ENCODE measurements around the gene GEMIN4. TPM values are rescaled to one million over a fixed set of nuclear protein-coding genes. Genes with fewer than 3 reads are reported as not detected.
"Not testable (repeated sequence)": the region's sequence is repeated elsewhere in the genome, so short reads cannot be mapped to it uniquely, and the experiment has no call there.

Gene GEMIN4
- total RNA-seq, 1 donor from 2014 or later: 19.2 TPM

GRCh38 chr17:704111-704864 is 47.8 kb downstream of the GEMIN4 start:
- no peak for DNase-seq (ENCODE audit: low spot score)

- no peak for DNase-seq (ENCODE audit: low spot score)
Measured at GRCh38 chr17:703081-703875, 48.8 kb downstream of the GEMIN4 start.

DNA sequence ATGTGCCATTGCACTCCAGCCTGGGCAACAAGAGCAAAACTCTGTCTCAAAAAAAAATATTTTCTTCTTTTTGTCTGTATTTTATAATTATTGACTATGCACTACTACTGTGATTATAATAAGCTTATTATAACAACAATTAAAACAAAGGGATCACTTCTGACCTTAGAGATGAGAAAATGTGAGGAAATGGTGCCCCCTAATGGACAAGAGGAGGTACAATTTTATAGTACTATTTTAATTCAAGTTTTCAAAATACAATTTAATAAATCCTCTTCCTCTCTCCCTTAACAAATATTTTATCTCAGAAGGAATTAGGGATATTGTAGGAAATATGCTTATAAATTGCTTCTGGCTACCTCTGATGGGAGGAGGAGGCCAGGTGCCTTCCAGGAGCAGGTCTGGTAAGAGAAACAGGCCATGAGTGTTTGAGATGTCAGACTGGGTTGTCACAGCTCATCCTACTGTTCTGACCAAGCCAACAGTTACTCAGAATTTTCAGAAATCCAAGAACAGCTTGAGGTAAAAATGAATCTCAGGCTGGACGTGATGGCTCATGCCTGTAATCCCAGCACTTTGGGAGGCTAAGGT is 51.5 kb downstream of the GEMIN4 start:
- DNase-seq (ENCODE audit: low spot score): no peak

- DNase-seq (ENCODE audit: low spot score): no peak
Measured at GRCh38 chr17:699345-699744, 52.7 kb downstream of the GEMIN4 start.

GRCh38 chr17:698096-698495 is 54.0 kb downstream of the GEMIN4 start:
- not testable (repeated sequence) for DNase-seq (ENCODE audit: low spot score)

DNA sequence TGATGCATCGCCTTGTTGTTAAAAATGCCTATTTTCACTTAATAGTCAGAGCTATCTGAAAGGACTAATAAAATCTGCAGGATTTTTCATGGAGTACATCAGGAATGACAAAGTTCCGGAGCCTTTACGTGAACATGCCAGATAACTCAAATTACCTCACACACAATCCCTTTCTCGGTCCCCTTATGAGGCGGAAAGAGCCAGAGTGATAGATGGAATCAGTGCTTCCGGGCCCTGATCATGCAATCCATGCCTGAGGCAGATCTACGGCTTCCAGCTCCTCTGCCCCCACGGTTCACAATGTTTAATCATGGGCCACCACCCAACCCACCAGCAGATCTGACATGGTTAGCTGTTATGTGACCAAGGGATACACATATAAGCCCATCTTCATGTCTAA is 54.4 kb downstream of the GEMIN4 start:
- no peak for DNase-seq (ENCODE audit: low spot score)

DNA sequence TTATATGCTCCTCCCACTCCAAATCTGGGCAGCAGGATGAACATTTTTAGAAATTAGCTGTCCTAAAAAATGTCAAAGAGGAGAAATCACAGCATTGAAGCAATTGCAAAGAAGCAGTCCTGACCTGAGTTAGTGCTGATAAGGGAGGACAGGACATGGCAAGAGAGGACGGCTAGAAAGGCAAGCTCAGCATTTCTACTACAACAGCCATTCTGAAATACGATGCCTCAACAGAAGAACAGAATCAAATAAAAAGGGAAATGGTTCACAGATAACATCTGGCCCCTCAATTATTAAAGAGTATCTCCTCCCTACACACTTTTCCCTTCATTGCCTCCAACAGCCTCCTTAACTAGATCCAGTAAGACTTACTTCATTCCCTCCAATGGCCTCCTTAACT is 55.7 kb downstream of the GEMIN4 start:
- no peak for DNase-seq (ENCODE audit: low spot score)

Other genes with a start within 250 kb of the GEMIN4 start
- 84.7 TPM for gene VPS53, start 37.4 kb downstream of the GEMIN4 start, total RNA-seq
- gene TLCD3A, start 19.7 kb downstream of the GEMIN4 start, total RNA-seq: 11.5 TPM
- gene GLOD4, start 30.0 kb upstream of the GEMIN4 start, total RNA-seq: 43.5 TPM
- 12.7 TPM for gene MRM3, start 30.1 kb upstream of the GEMIN4 start, total RNA-seq
- gene NXN, start 227.5 kb upstream of the GEMIN4 start, total RNA-seq: 20.7 TPM
- gene TIMM22, start 244.9 kb upstream of the GEMIN4 start, total RNA-seq: 11.3 TPM

All from mesenteric fat pad (tissue), 1 donor.